A549 (cell line): Measurements from ENCODE around the gene TNRC6C. TPM values are rescaled to one million over a fixed set of nuclear protein-coding genes. Genes with fewer than 3 reads are reported as not detected.
A peak's percentile ranks its signal among the peaks of the same experiment; 100 is the strongest.

Experiments
- ATAC-seq, 2 experiments: fragments of 200-7000 bp in 1 of 2; fragments of >200 bp in 1 of 2; cut with Nextera tagmentation in 1 of 2; cut with Tn5 transposase in 1 of 2; 3 replicates each; pipeline versions ENCODE4 v1.8.0 to v1.9.1; 2018 to 2020; ENCODE audit warnings: mild to moderate bottlenecking in 1 of 2, moderate library complexity in 1 of 2
- CTCF ChIA-PET: fragments of 300-600 bp; sonication (Branson Sonifier 250); formaldehyde crosslinking; extraction: SDS; loops from one replicate; lab custom pipeline; 2021; ENCODE audit warnings: antibody characterized with exemption, inconsistent platforms; lab: Yijun Ruan, JAX
- POLR2A ChIA-PET: fragments of 350-600 bp; formaldehyde crosslinking; extraction: SDS; loops from one replicate; lab custom pipeline; 2021; ENCODE audit warnings: antibody characterized with exemption, inconsistent platforms; lab: Yijun Ruan, JAX
- DNase-seq, 2 experiments: peaks; one replicate each; pipeline versions ENCODE4 v3.0.0 to v3.0.0-alpha.2; 2011 to 2016; ENCODE audit warnings: low read depth in 1 of 2, low spot score in 1 of 2
- FAIRE-seq: peaks from 2 replicates; lab custom pipeline; 2011; peaks lifted over from hg19 to GRCh38; lab: Jason Lieb, UNC
- H3K27ac ChIP-seq, 2 experiments: fragments of >200 bp; sonication (Bioruptor Twin); formaldehyde crosslinking; 3 replicates each; pipeline ENCODE4 v1.5.1; 2016 to 2017
- H3K4me1 ChIP-seq: fragments of >200 bp; sonication (Bioruptor Twin); formaldehyde crosslinking; 3 replicates; pipeline ENCODE4 v1.6.1; 2016
- H3K4me2 ChIP-seq: fragments of >200 bp; sonication (Bioruptor Twin); formaldehyde crosslinking; 3 replicates; pipeline ENCODE4 v1.6.1; 2016
- H3K4me3 ChIP-seq: fragments of >200 bp; sonication (Bioruptor Twin); formaldehyde crosslinking; 3 replicates; pipeline ENCODE4 v1.5.1; 2016
- H3K9me3 ChIP-seq: fragments of >200 bp; sonication (Bioruptor Twin); formaldehyde crosslinking; 3 replicates; pipeline ENCODE4 v1.6.1; 2016
- ATOH8 ChIP-seq: fragments of 250-450 bp; sonication (Bioruptor Pico); IDR thresholded peaks from 2 replicates; pipeline ENCODE4 v1.5.0; 2020; ENCODE audit warnings: low read depth, mild to moderate bottlenecking, moderate library complexity
- BCL3 ChIP-seq: fragments of >200 bp; sonication (Bioruptor Twin); formaldehyde crosslinking; IDR thresholded peaks from 3 replicates; pipeline ENCODE4 v1.6.1; 2016
- EHF ChIP-seq: fragments of 250-450 bp; sonication (Bioruptor Pico); IDR thresholded peaks from 2 replicates; pipeline ENCODE4 v1.5.0; 2020; ENCODE audit warnings: mild to moderate bottlenecking
- FOSL2 ChIP-seq, 2 experiments: fragments of 450-650 bp in 1 of 2; fragments of >200 bp in 1 of 2; sonication (Bioruptor Twin) in 1 of 2; formaldehyde crosslinking; IDR thresholded peaks; 2 replicates each; pipeline versions ENCODE4 v1.5.0 to v1.6.1; 2016 to 2020; ENCODE audit warnings: mild to moderate bottlenecking in 1 of 2, moderate library complexity in 1 of 2
- FOXS1 ChIP-seq: fragments of 250-450 bp; sonication (Bioruptor Pico); IDR thresholded peaks from 2 replicates; pipeline ENCODE4 v1.5.0; 2020; ENCODE audit warnings: mild to moderate bottlenecking, moderate library complexity
- GATA3 ChIP-seq: IDR thresholded peaks from 2 replicates; pipeline ENCODE4 v1.6.1; 2012; ENCODE audit warnings: borderline replicate concordance
- HES2 ChIP-seq: fragments of >200 bp; sonication (Bioruptor Twin); formaldehyde crosslinking; IDR thresholded peaks from 2 replicates; pipeline ENCODE4 v1.6.1; 2016
- HOXA7 ChIP-seq: fragments of 250-450 bp; sonication (Bioruptor Pico); IDR thresholded peaks from 2 replicates; pipeline ENCODE4 v1.5.0; 2020; ENCODE audit warnings: mild to moderate bottlenecking, moderate library complexity
- JUN ChIP-seq, 2 experiments: fragments of >200 bp; sonication (Bioruptor Twin); formaldehyde crosslinking; IDR thresholded peaks; 2 replicates in 1 of 2; 3 replicates in 1 of 2; pipeline ENCODE4 v1.6.1; 2016 to 2017
- RNF2 ChIP-seq: fragments of 200-600 bp; sonication (generic); IDR thresholded peaks from 2 replicates; pipeline ENCODE4 v1.6.1; 2016; ENCODE audit warnings: low read depth, mild to moderate bottlenecking, antibody characterized with exemption, moderate library complexity, borderline replicate concordance
- TP53 ChIP-seq: fragments of 250-450 bp; sonication (Bioruptor Pico); IDR thresholded peaks from 2 replicates; pipeline ENCODE4 v1.5.0; 2021; ENCODE audit warnings: mild to moderate bottlenecking, moderate library complexity
- USF2 ChIP-seq: fragments of 450-650 bp; IDR thresholded peaks from 2 replicates; pipeline ENCODE4 v1.6.1; 2014; ENCODE audit warnings: antibody characterized with exemption
- WGBS: methylation state at CpG from one replicate; pipeline ENCODE4 v1.1.6; 2017; ENCODE audit errors: missing lambda C conversion rate; 5-methylcytosine and 5-hydroxymethylcytosine counted together
- polyA plus RNA-seq, 4 experiments: library from polyadenylated mRNA; depleted of rRNA in 3 of 4; stranded (reverse); fragments of >200 nt; fragmentation: RNase III in 1 of 4; extraction: RNeasy Plus Mini Kit Qiagen cat#74134 plus additional on column Dnase treatment in 1 of 4; gene quantifications; 2 replicates in 3 of 4; 3 replicates in 1 of 4; pipeline ENCODE4 v1.2.3, GENCODE V29; 2011 to 2017
- TF ChIP-seq, protein P1 (sequence below): fragments of 250-450 bp; sonication (Bioruptor Pico); IDR thresholded peaks from 2 replicates; pipeline ENCODE4 v1.5.0; 2021; ENCODE audit warnings: mild to moderate bottlenecking, moderate library complexity, borderline replicate concordance

The TNRC6C gene
- polyA plus RNA-seq, 2 of the 4 experiments (the other 2 are of a cell fraction) = 1.3 to 1.9 TPM

DNA sequence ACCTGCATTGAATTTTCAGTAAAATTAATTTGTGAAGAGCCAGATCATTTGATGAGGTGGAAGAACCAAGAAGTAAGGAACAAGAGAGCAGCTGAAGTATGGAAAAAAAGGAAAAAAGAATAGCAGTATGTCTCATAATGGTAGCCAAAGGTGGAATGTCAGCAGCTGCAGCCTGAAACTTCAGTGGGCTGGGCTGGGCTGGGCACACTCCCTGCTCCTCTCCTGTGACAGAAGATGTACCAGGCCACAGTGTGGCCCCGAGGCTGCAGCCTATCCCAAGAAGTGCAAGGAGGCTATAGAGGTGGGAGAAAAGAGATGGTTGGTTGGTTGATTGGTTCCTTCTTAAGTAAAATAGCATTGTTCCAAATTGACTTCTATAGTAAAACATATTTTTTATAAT lies 84.5 kb downstream of the TNRC6C start:
- H3K4me1 ChIP-seq = peaks cover 11% of the 10 kb centered on the region; the same call in 2 of the 3 replicates
- FAIRE-seq = no peak

DNA sequence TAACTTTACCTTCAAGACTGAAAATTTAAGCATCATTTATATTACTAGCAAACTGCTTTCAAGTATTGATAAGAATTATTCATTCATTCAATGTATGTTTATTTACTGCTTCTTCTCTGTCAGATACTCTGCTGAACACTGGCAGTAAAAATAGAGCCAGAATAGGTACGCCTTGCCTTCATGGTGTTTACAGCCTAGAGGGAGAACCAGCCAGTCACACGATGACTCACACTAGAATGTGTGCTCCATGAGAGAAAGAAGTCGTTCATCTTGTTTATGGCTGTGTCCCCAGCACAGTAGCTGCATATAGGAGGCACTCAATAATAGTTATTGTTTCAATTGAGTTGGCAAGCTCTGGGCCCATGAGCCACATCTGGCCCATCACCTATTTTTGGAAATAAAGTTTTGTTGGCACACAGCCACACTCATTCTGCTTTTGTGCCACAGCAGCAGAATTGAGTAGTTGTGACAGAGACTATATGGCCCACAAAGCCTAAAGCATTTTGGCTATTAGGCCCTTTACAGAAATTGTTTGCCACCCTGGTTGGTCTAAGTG lies 85.9 kb downstream of the TNRC6C start:
- ATAC-seq (no peak), FAIRE-seq (peak; percentile 70), DNase-seq (no peak)
- 65% methylated on average over 3 of the region's 3 CpGs for WGBS
- ChIA-PET POLR2A (no interaction called here), CTCF (interaction anchor here (0.8 to 5.7 kb wide), 7 partner anchors 15 to 207 kb away, joined by 3 to 38 read pairs (median 6); no protein-coding TSS in a partner anchor)
- no peak for TF ChIP-seq FOSL2 (IDR thresholded peaks at IDR 0.05)
- TF ChIP-seq FOSL2 (CRISPR knock-in tag; IDR thresholded peaks at IDR 0.05) = peak; percentile 38; the same call in 1 of the 2 replicates
- TF ChIP-seq GATA3 = no peak
- no peak overlapping the region for H3K4me3 ChIP-seq
- H3K9me3 ChIP-seq = no peaks in the 10 kb centered on the region
- peaks cover 11% of the 10 kb centered on the region; the same call in 2 of the 3 replicates for H3K4me1 ChIP-seq
- H3K4me2 ChIP-seq = no peak overlapping the region
- H3K27ac ChIP-seq = no peak overlapping the region

More for the DNA sequence above, 84.5 kb downstream of the TNRC6C start:
- CTCF ChIA-PET = interaction anchor here (0.9 to 5.7 kb wide), 7 partner anchors 9 to 208 kb away, joined by 3 to 38 read pairs (median 14); no protein-coding TSS in a partner anchor
- TF ChIP-seq HOXA7 = no peak
- no peak for TF ChIP-seq EHF
- TF ChIP-seq USF2 = no peak
- no peak for TF ChIP-seq JUN (IDR thresholded peaks at IDR 0.05)
- no peak for TF ChIP-seq TP53 (CRISPR knock-in tag)
- TF ChIP-seq RNF2 = no peak
- TF ChIP-seq ATOH8 = no peak
- TF ChIP-seq, protein P1, sequence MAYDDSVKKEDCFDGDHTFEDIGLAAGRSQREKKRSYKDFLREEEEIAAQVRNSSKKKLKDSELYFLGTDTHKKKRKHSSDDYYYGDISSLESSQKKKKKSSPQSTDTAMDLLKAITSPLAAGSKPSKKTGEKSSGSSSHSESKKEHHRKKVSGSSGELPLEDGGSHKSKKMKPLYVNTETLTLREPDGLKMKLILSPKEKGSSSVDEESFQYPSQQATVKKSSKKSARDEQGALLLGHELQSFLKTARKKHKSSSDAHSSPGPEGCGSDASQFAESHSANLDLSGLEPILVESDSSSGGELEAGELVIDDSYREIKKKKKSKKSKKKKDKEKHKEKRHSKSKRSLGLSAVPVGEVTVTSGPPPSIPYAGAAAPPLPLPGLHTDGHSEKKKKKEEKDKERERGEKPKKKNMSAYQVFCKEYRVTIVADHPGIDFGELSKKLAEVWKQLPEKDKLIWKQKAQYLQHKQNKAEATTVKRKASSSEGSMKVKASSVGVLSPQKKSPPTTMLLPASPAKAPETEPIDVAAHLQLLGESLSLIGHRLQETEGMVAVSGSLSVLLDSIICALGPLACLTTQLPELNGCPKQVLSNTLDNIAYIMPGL (CRISPR knock-in tag) = no peak
- TF ChIP-seq HES2 = no peak
- TF ChIP-seq FOXS1 (CRISPR knock-in tag) = no peak
- no peak for TF ChIP-seq BCL3
- POLR2A ChIA-PET = interaction anchor here (1.0 kb wide), 1 partner anchor 84 kb away, joined by 3 read pairs; the partner anchor contains the start of gene TNRC6C
- H3K4me2 ChIP-seq = no peak overlapping the region
- no peaks in the 10 kb centered on the region for H3K9me3 ChIP-seq
- ATAC-seq (no peak), DNase-seq (no peak)
- WGBS = 94% methylated on average over 1 of the region's 1 CpG
- no peak overlapping the region for H3K4me3 ChIP-seq
- H3K27ac ChIP-seq = no peak overlapping the region

- H3K4me3 ChIP-seq = no peak overlapping the region
- peaks cover 8% of the 10 kb centered on the region; the same call in 2 of the 3 replicates for H3K4me1 ChIP-seq
- WGBS = 82% methylated on average over 5 of the region's 5 CpGs
- DNase-seq = no peak
- H3K4me2 ChIP-seq = no peak overlapping the region
- FAIRE-seq = no peak
- ChIA-PET POLR2A (no interaction called here), CTCF (interaction anchor here (1.0 to 3.1 kb wide), 2 partner anchors 10 to 39 kb away, joined by 3 to 9 read pairs; no protein-coding TSS in a partner anchor)
- no peaks in the 10 kb centered on the region for H3K9me3 ChIP-seq
- TF ChIP-seq FOXS1 (CRISPR knock-in tag) = no peak
- no peak for ATAC-seq
- H3K27ac ChIP-seq = no peak overlapping the region
Observed at GRCh38 chr17:78045316-78045715, 86.8 kb downstream of the TNRC6C start.
